GM23338 (cell line): ENCODE data around the gene C14orf132.

ENCODE experiments used
- EZH2 ChIP-seq: fragments of 200-600 bp; sonication (generic); IDR thresholded peaks from one replicate; pipeline ENCODE4 v1.8.0; 2017; ENCODE audit warnings: antibody characterized with exemption, mild to moderate bottlenecking, low read depth; ENCODE audit not compliant: unreplicated experiment
- EZH2phosphoT487 ChIP-seq: fragments of 200-600 bp; sonication (generic); IDR thresholded peaks from one replicate; pipeline ENCODE4 v1.8.1; 2018; ENCODE audit warnings: antibody characterized with exemption; ENCODE audit not compliant: unreplicated experiment
- JUNB ChIP-seq: IDR thresholded peaks from one replicate; pipeline ENCODE4 v1.6.1; 2016; ENCODE audit warnings: antibody characterized with exemption; ENCODE audit not compliant: unreplicated experiment
- POLR2AphosphoS5 ChIP-seq: IDR thresholded peaks from 2 replicates; pipeline ENCODE4 v1.6.1; 2016; ENCODE audit warnings: antibody characterized with exemption, low read depth
- TF ChIP-seq, protein P1 (sequence below), 2 experiments: fragments of 200-600 bp in 1 of 2; sonication (generic) in 1 of 2; conservative IDR thresholded peaks; 2 replicates each; pipeline versions ENCODE4 v1.5.1 to v1.6.1; 2016 to 2017; ENCODE audit warnings: antibody characterized with exemption in 2 of 2, low read depth in 2 of 2, mild to moderate bottlenecking in 2 of 2, moderate library complexity in 1 of 2
- TF ChIP-seq, protein P2 (sequence below): IDR thresholded peaks from one replicate; pipeline ENCODE4 v1.6.1; 2018; ENCODE audit warnings: antibody characterized with exemption; ENCODE audit not compliant: unreplicated experiment
- TF ChIP-seq, protein P3 (sequence below): IDR thresholded peaks from 2 replicates; pipeline ENCODE4 v1.6.1; 2016; ENCODE audit warnings: antibody characterized with exemption

DNA sequence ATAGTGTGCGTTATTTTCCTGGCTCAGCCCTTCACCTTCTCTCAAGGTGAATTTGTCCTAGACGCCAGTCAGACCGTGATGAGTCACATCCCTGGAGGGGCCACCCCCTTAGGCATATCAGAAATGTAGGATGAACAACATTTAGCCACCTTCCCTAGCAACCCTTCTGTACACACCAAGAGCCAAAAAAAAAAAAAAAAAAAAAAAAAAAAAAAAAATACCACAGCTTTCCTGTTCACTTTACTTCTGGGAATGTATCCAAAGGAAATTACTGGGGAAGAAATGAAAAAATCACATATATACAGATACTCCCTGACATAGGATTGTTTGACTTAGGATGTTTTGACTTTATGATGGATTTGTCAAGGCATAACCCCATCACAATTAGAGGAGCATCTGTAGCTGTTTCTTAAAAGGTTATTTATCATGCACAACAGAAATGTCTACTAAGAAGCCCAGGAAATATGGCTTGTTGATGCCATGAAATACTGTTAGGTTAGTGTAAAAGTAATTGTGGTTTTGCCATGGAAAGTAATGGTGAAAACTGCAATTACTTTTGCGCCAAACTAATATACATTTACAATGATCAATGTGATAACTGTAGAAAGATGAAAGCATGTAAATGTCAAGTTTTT, 97.3 kb downstream of the C14orf132 start:
- TF ChIP-seq, protein P1, sequence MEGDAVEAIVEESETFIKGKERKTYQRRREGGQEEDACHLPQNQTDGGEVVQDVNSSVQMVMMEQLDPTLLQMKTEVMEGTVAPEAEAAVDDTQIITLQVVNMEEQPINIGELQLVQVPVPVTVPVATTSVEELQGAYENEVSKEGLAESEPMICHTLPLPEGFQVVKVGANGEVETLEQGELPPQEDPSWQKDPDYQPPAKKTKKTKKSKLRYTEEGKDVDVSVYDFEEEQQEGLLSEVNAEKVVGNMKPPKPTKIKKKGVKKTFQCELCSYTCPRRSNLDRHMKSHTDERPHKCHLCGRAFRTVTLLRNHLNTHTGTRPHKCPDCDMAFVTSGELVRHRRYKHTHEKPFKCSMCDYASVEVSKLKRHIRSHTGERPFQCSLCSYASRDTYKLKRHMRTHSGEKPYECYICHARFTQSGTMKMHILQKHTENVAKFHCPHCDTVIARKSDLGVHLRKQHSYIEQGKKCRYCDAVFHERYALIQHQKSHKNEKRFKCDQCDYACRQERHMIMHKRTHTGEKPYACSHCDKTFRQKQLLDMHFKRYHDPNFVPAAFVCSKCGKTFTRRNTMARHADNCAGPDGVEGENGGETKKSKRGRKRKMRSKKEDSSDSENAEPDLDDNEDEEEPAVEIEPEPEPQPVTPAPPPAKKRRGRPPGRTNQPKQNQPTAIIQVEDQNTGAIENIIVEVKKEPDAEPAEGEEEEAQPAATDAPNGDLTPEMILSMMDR (conservative IDR thresholded peaks at IDR 0.05; ENCODE audit: low read depth in 2 of 2), result no peak
- TF ChIP-seq, protein P2, sequence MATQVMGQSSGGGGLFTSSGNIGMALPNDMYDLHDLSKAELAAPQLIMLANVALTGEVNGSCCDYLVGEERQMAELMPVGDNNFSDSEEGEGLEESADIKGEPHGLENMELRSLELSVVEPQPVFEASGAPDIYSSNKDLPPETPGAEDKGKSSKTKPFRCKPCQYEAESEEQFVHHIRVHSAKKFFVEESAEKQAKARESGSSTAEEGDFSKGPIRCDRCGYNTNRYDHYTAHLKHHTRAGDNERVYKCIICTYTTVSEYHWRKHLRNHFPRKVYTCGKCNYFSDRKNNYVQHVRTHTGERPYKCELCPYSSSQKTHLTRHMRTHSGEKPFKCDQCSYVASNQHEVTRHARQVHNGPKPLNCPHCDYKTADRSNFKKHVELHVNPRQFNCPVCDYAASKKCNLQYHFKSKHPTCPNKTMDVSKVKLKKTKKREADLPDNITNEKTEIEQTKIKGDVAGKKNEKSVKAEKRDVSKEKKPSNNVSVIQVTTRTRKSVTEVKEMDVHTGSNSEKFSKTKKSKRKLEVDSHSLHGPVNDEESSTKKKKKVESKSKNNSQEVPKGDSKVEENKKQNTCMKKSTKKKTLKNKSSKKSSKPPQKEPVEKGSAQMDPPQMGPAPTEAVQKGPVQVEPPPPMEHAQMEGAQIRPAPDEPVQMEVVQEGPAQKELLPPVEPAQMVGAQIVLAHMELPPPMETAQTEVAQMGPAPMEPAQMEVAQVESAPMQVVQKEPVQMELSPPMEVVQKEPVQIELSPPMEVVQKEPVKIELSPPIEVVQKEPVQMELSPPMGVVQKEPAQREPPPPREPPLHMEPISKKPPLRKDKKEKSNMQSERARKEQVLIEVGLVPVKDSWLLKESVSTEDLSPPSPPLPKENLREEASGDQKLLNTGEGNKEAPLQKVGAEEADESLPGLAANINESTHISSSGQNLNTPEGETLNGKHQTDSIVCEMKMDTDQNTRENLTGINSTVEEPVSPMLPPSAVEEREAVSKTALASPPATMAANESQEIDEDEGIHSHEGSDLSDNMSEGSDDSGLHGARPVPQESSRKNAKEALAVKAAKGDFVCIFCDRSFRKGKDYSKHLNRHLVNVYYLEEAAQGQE, result no peak
- TF ChIP-seq POLR2AphosphoS5, result no peak
- no peak for TF ChIP-seq EZH2
- no peak for TF ChIP-seq EZH2phosphoT487
- no peak for TF ChIP-seq JUNB
- TF ChIP-seq, protein P3, sequence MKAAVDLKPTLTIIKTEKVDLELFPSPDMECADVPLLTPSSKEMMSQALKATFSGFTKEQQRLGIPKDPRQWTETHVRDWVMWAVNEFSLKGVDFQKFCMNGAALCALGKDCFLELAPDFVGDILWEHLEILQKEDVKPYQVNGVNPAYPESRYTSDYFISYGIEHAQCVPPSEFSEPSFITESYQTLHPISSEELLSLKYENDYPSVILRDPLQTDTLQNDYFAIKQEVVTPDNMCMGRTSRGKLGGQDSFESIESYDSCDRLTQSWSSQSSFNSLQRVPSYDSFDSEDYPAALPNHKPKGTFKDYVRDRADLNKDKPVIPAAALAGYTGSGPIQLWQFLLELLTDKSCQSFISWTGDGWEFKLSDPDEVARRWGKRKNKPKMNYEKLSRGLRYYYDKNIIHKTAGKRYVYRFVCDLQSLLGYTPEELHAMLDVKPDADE, result no peak
